WI38 (cell line): ENCODE results near the gene RER1.

Experiments
- H3K4me3 ChIP-seq: 2 replicates; pipeline ENCODE4 v1.5.1; 2011; ENCODE audit warnings: low read depth, mild to moderate bottlenecking, control low read depth, low read length
- TF ChIP-seq, protein P1 (sequence below): IDR thresholded peaks from 2 replicates; pipeline ENCODE4 v1.5.1; 2012; ENCODE audit warnings: low read depth, mild to moderate bottlenecking, control low read depth, low read length

Gene RER1

DNA sequence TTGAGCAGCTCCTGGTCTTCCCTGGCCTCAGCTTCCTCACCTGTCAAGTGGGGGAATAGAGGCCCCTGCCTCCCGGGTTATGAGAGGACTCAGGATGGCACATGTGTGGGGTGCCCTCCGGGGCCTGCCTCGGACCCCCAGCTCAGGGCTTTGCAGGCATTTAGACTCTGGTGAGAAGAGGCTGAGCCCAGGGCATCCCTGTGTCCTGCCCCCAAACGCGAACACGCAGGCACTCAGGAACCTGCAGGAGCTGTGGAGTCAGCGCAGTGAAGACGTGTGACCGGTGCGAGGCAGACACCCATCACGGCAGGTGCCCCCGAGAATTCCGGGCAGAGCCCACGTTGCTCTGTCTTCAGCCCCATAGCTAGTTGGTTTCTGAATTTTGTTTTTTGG, 26.2 kb downstream of the RER1 start:
- H3K4me3 ChIP-seq = no peak overlapping the region
- TF ChIP-seq, protein P1, sequence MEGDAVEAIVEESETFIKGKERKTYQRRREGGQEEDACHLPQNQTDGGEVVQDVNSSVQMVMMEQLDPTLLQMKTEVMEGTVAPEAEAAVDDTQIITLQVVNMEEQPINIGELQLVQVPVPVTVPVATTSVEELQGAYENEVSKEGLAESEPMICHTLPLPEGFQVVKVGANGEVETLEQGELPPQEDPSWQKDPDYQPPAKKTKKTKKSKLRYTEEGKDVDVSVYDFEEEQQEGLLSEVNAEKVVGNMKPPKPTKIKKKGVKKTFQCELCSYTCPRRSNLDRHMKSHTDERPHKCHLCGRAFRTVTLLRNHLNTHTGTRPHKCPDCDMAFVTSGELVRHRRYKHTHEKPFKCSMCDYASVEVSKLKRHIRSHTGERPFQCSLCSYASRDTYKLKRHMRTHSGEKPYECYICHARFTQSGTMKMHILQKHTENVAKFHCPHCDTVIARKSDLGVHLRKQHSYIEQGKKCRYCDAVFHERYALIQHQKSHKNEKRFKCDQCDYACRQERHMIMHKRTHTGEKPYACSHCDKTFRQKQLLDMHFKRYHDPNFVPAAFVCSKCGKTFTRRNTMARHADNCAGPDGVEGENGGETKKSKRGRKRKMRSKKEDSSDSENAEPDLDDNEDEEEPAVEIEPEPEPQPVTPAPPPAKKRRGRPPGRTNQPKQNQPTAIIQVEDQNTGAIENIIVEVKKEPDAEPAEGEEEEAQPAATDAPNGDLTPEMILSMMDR = no peak

DNA sequence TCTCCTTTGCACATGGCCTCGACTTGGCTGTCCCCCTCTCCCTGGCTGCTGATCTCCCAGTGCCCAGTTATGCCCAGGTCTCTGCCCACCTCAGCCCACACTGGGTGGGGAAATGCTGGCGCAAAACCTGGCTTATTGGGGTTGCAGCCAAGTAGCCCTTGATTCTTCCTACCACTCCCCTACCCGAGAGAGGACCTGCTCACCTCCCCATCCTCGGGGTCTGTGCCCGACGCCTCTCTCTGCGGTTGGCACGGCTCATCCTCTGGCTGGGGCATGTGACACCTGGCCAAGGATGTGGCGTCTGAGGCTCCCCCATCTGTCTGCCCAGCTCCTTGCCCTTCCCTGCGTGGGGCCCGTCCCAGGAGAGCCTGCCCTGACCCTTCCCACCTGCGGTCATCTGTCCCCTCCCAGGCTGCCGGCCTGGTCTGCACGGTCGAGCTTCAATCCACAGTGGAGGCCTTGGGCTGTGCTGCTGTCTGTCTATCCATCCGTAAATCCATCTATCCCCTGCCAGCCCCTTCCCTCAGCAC, 27.2 kb downstream of the RER1 start:
- TF ChIP-seq, protein P1 = no peak
- no peak overlapping the region for H3K4me3 ChIP-seq

DNA sequence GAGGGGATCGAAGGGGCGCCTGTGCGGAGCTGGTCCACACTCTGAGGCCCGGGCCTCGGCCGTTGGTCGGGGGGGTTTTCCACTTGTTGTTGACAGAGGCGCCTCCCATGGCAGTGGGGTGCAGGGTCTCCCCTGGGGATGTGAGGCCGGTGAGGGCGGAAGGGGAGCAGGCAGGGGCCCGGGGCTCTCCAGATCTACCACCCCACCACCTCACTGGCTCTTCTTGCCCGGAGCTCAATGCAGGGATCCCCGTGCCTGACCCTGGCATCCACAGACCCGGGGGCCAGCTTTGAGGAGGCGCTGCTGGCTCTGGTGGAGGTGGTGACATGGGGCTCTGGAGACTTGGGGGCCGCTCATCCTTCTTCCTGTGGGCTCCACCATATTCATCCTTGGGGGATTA, 27.8 kb downstream of the RER1 start:
- TF ChIP-seq, protein P1 = no peak
- no peak overlapping the region for H3K4me3 ChIP-seq

DNA sequence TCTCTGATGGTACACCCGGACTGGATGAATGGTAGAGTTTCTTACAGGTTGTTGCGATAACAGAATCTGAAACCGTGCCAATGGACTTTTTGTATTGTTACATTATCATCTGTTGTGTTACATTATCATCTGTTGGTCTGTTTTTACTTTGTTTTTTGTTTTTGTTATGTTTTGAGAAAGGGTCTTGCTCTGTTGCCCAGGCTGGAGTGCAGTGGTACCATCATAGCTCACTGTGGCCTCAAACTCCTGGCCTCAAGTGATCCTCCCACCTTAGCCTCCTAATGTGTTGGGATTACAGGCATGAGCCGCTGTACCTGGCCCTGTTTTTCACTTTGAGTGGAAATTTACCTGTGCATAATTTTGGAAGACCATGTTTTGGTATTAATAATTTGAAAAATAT, 30.9 kb downstream of the RER1 start:
- no peak overlapping the region for H3K4me3 ChIP-seq
- TF ChIP-seq, protein P1 = no peak

DNA sequence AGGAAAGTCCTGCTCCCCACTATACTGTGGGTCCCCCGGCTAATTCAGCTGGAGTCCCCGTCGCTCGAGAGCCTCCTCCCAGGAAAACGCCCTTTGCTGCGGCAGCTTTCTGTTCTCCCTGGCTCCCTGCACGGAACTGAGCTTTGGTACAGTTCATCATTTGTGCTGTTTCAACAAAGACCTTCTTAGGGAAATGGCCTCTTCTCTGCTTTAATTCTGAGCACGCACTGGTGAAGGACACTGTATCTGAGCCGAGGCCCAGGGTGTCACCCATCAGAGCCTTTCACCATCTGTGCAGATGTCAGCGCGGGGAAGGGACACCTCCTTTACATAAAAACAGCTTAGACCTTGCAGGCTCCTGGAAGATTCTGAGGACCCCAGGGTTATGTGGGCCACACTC, 34.3 kb downstream of the RER1 start:
- H3K4me3 ChIP-seq = no peak overlapping the region
- TF ChIP-seq, protein P1 = no peak

DNA sequence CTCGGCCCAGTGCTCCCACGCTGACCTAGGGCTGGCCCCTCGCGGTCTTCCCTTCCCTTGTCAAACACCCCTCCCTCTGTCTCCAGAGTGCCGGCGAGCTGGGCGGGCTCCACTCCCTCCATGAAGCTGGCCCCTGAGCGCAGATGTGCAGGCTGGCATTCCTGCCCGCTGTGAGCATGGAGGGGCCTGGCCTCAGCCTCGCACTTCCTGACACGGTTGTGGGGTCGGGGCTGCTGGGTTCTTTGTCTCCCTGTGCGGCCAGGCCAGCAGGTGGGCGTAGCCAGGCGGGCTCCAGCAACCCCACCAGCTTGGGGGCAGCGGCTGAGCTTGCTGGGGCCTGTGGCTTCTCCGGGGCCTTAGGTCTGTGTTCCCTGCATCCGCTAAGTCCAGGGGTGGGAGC, 34.9 kb downstream of the RER1 start:
- no peak overlapping the region for H3K4me3 ChIP-seq
- TF ChIP-seq, protein P1 = no peak

DNA sequence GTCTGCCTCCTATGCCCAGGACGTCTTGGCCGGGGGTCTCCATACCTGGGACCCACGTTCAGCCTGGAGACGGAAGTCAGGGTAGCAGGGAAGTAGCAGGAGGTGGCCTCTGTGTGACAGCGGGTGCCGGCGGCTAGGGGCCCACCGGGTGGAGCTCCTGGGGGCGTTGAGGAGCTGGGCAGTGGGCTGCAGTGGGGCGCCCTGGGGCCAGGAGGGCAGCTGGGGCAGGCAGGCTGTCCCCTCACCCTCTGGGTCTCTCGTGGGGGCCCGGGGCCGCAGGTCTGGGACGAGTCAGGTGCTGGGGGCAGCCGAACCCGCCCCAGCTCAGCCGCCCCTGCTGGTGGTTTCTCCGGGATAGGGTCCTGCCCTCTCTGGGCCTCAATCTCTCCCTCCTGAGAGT, 35.4 kb downstream of the RER1 start:
- H3K4me3 ChIP-seq = no peak overlapping the region
- TF ChIP-seq, protein P1 = no peak
